ENCODE measurements around the gene MDM4. TPM values are rescaled to one million over a fixed set of nuclear protein-coding genes. Genes with fewer than 3 reads are reported as not detected.

The MDM4 gene
- total and polyA plus RNA-seq, 2 donors (not counting 3 experiments of a cell fraction or from before 2014, with no cell fraction given) = 11.7 to 67.0 TPM

GRCh38 chr1:204478921-204479320 lies 37.3 kb upstream of the MDM4 start:
- H3K27ac ChIP-seq (ENCODE audit: insufficient read depth, low read depth, low read length) = no peak overlapping the region
- H3K9me3 ChIP-seq (replicated peaks; ENCODE audit: control insufficient read depth, insufficient read depth, low read length) = no peaks in the 10 kb centered on the region
- H3K4me1 ChIP-seq (ENCODE audit: control insufficient read depth, extremely low read depth, insufficient read depth, low read length) = peaks cover 34% of the 10 kb centered on the region
- CTCF ChIA-PET = interaction anchor here (1.1 to 9.5 kb wide), 12 partner anchors 9 to 80 kb away, joined by 3 to 129 read pairs (median 6); partner anchors contain the start of genes MDM4 and PIK3C2B
- H3K9me1 ChIP-seq (replicated peaks; ENCODE audit: control insufficient read depth, extremely low read depth, insufficient read depth, low read length) = no peaks in the 10 kb centered on the region
- no peak overlapping the region for H3K4me3 ChIP-seq (replicated peaks in 1 of 3; ENCODE audit: insufficient read depth in 1 of 3, low read depth in 1 of 3, low read length in 3 of 3)
- peak; percentile 70 for FAIRE-seq
- BruUV-seq (replicated peaks) = no TSS peak
- peak; percentile 50 for DNase-seq (ENCODE audit: low read depth, low spot score)
- H3K27me3 ChIP-seq (ENCODE audit: control insufficient read depth in 2 of 2, insufficient read depth in 2 of 2, low read length in 2 of 2) = no peaks in the 10 kb centered on the region
- TF ChIP-seq POLR2AphosphoS5 (IDR thresholded peaks at IDR 0.05; ENCODE audit: insufficient read depth, low read depth, low read length) (no peak), EZH2 (IDR thresholded peaks at IDR 0.05; ENCODE audit: borderline replicate concordance, low read depth, low read length, severe bottlenecking) (no peak), GATA2 (IDR thresholded peaks at IDR 0.05; ENCODE audit: insufficient read depth, insufficient read length, low read depth, low read length) (no peak)
- TF ChIP-seq, protein P1, sequence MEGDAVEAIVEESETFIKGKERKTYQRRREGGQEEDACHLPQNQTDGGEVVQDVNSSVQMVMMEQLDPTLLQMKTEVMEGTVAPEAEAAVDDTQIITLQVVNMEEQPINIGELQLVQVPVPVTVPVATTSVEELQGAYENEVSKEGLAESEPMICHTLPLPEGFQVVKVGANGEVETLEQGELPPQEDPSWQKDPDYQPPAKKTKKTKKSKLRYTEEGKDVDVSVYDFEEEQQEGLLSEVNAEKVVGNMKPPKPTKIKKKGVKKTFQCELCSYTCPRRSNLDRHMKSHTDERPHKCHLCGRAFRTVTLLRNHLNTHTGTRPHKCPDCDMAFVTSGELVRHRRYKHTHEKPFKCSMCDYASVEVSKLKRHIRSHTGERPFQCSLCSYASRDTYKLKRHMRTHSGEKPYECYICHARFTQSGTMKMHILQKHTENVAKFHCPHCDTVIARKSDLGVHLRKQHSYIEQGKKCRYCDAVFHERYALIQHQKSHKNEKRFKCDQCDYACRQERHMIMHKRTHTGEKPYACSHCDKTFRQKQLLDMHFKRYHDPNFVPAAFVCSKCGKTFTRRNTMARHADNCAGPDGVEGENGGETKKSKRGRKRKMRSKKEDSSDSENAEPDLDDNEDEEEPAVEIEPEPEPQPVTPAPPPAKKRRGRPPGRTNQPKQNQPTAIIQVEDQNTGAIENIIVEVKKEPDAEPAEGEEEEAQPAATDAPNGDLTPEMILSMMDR (IDR thresholded peaks at IDR 0.05; ENCODE audit: extremely low read depth in 1 of 2, insufficient read depth in 1 of 2, low read depth in 1 of 2, low read length in 2 of 2) = no peak
- TF ChIP-seq, protein P2, sequence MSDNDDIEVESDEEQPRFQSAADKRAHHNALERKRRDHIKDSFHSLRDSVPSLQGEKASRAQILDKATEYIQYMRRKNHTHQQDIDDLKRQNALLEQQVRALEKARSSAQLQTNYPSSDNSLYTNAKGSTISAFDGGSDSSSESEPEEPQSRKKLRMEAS (IDR thresholded peaks at IDR 0.05; ENCODE audit: insufficient read depth, insufficient read length) = no peak
- intact Hi-C loops (cut with micrococcal nuclease) (loop anchor here (1.0 kb wide), 1 partner anchor 15 kb away; the partner anchor contains the start of gene PIK3C2B), dilution Hi-C loops (cut with MboI; ENCODE audit: extremely low pct_ligation_motif_present, low sequenced_read_pairs) (no loop called here)
- H4K20me1 ChIP-seq (replicated peaks; ENCODE audit: control insufficient read depth, extremely low read depth, insufficient read depth, low read length) = no peaks in the 10 kb centered on the region
- no peak overlapping the region for H3K4me2 ChIP-seq (ENCODE audit: insufficient read depth, low read length)
- H3K9ac ChIP-seq (replicated peaks; ENCODE audit: extremely low read depth, insufficient read depth, low read length) = no peak overlapping the region
- POLR2A ChIA-PET = no interaction called here
- peaks cover 0 to 3% of the 10 kb centered on the region in 2 experiments for H3K36me3 ChIP-seq (ENCODE audit: control insufficient read depth in 2 of 2, extremely low read depth in 1 of 2, insufficient read depth in 2 of 2, low read length in 2 of 2)
- H3K79me2 ChIP-seq (ENCODE audit: control insufficient read depth, insufficient read depth, low read length) = no peaks in the 10 kb centered on the region
- no peak overlapping the region for H2AFZ ChIP-seq (ENCODE audit: low read depth, low read length)

All from endothelial cell of umbilical vein (primary cell).